Measurements from ENCODE around the gene FREM2.

Gene FREM2

DNA sequence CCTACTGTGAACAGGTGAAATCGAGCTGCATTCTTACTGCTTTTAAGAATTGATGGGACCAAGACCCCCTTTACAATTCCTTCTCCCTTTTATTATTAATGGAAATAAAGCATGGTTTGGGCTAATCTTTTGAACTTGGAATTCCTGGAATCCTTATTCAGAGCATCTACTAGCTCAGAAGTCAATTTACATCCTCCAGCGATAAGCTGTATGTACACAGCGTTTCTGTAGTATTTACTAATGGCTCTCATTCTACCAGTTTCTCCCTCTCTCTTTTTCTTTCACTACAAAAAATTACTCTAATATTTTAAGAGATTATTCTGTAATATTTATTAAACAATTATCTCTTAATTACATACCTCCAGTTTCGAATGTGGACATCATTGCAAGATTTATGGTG is 31.5 kb downstream of the FREM2 start:
- TF ChIP-seq, protein P1, sequence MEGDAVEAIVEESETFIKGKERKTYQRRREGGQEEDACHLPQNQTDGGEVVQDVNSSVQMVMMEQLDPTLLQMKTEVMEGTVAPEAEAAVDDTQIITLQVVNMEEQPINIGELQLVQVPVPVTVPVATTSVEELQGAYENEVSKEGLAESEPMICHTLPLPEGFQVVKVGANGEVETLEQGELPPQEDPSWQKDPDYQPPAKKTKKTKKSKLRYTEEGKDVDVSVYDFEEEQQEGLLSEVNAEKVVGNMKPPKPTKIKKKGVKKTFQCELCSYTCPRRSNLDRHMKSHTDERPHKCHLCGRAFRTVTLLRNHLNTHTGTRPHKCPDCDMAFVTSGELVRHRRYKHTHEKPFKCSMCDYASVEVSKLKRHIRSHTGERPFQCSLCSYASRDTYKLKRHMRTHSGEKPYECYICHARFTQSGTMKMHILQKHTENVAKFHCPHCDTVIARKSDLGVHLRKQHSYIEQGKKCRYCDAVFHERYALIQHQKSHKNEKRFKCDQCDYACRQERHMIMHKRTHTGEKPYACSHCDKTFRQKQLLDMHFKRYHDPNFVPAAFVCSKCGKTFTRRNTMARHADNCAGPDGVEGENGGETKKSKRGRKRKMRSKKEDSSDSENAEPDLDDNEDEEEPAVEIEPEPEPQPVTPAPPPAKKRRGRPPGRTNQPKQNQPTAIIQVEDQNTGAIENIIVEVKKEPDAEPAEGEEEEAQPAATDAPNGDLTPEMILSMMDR (IDR thresholded peaks at IDR 0.05; ENCODE audit: insufficient read depth, missing control alignments), result no peak
- no peak for DNase-seq (ENCODE audit: insufficient read length, low spot score)
- FAIRE-seq, result no peak

DNA sequence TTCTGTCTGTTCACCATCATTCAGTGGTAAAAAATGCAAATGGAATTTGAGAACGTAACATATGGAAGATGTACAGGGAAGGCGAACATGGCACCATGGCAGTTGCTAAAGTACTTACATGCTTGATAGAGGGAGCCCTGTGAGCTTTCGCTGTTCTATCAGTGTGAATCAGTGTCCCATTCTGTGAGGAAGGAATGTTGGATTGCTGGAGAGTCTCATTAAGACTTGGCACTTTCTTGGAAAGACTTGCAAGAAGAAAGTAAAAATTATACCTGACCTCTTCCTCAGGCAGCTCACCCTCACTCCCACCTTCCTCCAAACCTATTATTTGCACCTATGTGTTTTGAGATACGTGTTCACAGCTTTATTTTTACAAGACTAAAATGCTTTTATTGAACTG is 43.5 kb downstream of the FREM2 start:
- DNase-seq (ENCODE audit: insufficient read length, low spot score) (no peak), FAIRE-seq (no peak)
- TF ChIP-seq, protein P1 (IDR thresholded peaks at IDR 0.05; ENCODE audit: insufficient read depth, missing control alignments), result no peak

DNA sequence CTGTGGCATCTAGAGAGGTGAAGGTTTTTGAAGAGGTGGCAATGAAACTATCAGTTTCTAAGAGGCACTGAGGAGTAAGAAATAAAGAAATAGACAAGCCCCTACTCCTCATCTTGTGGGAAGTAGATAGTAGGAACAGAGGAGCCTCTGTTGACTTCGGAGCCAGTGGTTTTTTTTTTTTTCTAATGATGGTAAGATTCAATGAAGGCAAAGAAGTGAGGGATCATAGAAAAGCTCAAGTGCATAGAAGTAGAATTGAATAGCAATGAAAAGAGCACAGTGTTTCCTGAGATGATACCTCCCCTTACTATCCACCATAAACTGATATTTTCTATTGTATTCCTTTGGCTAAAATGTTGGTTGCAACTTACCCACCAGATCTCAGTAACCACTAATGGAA is 46.3 kb downstream of the FREM2 start:
- TF ChIP-seq, protein P1 (IDR thresholded peaks at IDR 0.05; ENCODE audit: insufficient read depth, missing control alignments), result no peak
- DNase-seq (ENCODE audit: insufficient read length, low spot score) (no peak), FAIRE-seq (no peak)

DNA sequence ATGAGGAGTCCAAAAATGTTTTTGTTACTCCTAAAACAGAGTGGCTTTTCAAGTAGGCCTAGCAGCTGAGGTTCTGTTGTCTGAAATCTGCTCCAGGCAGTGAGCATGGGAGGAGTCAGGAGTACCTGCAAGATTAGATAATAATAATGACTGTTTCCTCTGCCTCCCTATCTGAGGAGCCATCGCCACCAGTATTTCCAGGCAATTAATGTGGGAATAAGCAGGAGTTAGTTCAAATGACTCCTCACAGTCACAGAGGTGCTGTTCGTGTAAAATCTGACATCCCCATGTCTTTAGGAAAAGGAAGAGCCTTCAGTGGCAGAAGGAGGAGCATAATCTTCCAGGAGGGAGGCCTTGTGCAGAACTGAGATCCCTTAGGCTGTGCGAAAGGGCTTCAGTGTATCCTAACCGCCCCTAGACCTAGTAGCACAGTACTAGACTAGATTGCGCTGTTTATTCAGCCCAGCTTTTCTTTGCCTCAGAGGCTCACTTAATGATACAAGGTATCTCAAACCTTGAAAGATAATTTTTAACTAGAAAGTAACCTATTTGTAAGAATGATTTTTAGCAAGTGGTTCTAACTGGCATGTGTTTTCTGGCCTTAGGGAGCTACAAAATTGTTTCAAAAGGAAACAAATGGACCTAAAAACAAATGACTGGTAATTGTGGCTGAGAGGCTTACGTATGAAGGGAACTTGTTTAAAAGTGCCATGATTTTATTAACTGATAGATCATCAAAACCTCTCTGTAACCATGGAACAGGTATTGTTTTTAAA is 49.0 kb downstream of the FREM2 start:
- TF ChIP-seq, protein P1 (IDR thresholded peaks at IDR 0.05; ENCODE audit: insufficient read depth, missing control alignments), result no peak
- DNase-seq (ENCODE audit: insufficient read length, low spot score), result no peak
- FAIRE-seq, result no peak

DNA sequence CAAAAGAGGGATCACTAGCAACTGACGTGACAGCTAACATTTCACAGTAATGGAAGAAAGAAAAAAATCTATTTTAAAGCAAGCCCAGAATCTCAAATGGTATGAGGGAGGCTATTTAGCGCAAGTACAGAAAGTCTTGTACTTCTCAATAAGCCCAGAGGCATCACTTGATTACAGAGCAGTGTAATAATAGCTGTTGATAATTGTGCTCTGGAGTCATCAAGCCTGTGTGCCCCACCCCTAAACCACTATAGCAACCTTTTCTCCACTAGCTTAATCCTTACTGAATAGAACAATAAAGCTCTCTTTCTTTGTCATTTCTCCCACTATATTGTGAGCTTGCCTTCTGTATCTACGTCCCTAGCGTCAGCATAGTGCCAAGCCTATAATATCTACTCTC is 56.6 kb downstream of the FREM2 start:
- TF ChIP-seq, protein P1 (IDR thresholded peaks at IDR 0.05; ENCODE audit: insufficient read depth, missing control alignments), result no peak
- FAIRE-seq (no peak), DNase-seq (ENCODE audit: insufficient read length, low spot score) (no peak)

DNA sequence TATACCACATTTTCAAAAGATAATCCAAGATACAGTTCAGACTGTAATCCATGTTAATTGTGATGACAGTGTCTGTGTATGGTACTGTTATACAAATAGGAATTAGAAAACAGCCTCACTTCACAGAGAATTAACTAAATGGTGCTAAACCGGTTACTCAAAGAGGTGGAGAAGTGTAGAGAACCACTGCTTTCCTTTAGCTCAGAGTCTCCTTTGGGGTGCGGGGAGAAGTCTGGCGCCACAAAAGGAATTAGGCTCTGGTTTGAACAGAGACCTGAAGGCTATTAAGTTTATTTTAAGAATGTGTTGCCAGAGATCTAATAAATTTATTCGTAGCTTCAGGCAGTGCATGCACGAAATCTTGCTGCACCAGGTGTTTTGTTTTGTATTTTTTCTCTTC is 65.8 kb downstream of the FREM2 start:
- FAIRE-seq (peak; percentile 93), DNase-seq (ENCODE audit: insufficient read length, low spot score) (no peak)
- TF ChIP-seq, protein P1 (IDR thresholded peaks at IDR 0.05; ENCODE audit: insufficient read depth, missing control alignments), result no peak

DNA sequence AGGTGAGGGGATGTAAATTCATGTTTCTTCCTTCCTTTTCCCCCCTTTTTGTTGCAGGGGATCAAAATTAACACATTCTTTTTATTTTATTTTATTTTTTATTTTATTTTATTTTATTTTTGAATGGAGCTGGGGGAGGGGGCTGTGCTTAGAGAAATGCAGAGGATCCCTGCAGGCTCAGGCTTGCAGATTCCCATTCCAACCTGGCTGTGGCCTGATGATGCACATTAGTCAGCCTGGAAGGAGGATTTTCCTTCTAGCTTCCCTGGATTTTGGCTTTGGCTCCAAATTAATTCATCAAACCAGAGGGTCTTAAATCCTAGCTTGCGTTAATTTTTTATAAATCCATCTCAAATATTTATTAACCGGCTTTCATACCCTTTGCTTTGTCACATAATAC is 67.0 kb downstream of the FREM2 start:
- DNase-seq (ENCODE audit: insufficient read length, low spot score), result no peak
- TF ChIP-seq, protein P1 (IDR thresholded peaks at IDR 0.05; ENCODE audit: insufficient read depth, missing control alignments), result no peak
- FAIRE-seq, result peak; percentile 55
